Upper lobe of left lung (tissue), 6 donors: ENCODE results near the gene TOM1L2. TPM values are rescaled to one million over a fixed set of nuclear protein-coding genes. Genes with fewer than 3 reads are reported as not detected.

Source experiments
- ATAC-seq, 2 donors: fragments of 200-7000 bp; cut with Tn5 transposase; one replicate each; pipeline ENCODE4 v1.9.1; 2022; ENCODE audit warnings: mild to moderate bottlenecking in 2 of 2, moderate library complexity in 2 of 2; ENCODE audit not compliant: low FRiP score in 2 of 2
- DNase-seq, 2 donors: peaks; one replicate each; pipeline ENCODE4 v3.0.0-alpha.2; 2019 to 2020
- H3K27ac ChIP-seq, 4 donors: fragments of 200-600 bp; sonication (generic); one replicate each; pipeline ENCODE4 v1.5.1; 2016 to 2019
- H3K27me3 ChIP-seq, 4 donors: fragments of 200-600 bp; sonication (generic); one replicate each; pipeline ENCODE4 v1.5.1; 2017 to 2019
- H3K36me3 ChIP-seq, 4 donors: fragments of 200-600 bp; sonication (generic); one replicate each; pipeline ENCODE4 v1.5.1; 2016 to 2019
- H3K4me1 ChIP-seq, 4 donors: fragments of 200-600 bp; sonication (generic); one replicate each; pipeline ENCODE4 v1.5.1; 2018 to 2019
- H3K4me3 ChIP-seq, 4 donors: fragments of 200-600 bp; sonication (generic); one replicate each; pipeline ENCODE4 v1.5.1; 2017 to 2019; ENCODE audit warnings: mild to moderate bottlenecking in 2 of 4, moderate library complexity in 1 of 4
- H3K9me3 ChIP-seq, 4 donors: fragments of 200-600 bp; sonication (generic); one replicate each; pipeline ENCODE4 v1.5.1; 2018 to 2019
- EP300 ChIP-seq, 4 donors: sonication (generic); formaldehyde crosslinking; IDR thresholded peaks; one replicate each; pipeline ENCODE4 v1.5.1; 2017; ENCODE audit warnings: antibody characterized with exemption in 4 of 4, control low read depth in 2 of 4
- POLR2A ChIP-seq, 4 donors: fragments of 450-650 bp; IDR thresholded peaks; one replicate each; pipeline ENCODE4 v1.5.1; 2016 to 2017; ENCODE audit warnings: antibody characterized with exemption in 4 of 4, mild to moderate bottlenecking in 2 of 4
- POLR2AphosphoS5 ChIP-seq, 2 donors: sonication (generic); formaldehyde crosslinking; IDR thresholded peaks; one replicate each; pipeline ENCODE4 v1.5.1; 2017; ENCODE audit warnings: antibody characterized with exemption in 2 of 2
- WGBS, 2 donors: methylation state at CpG; one replicate each; pipeline ENCODE4 v1.1.5; 2017 to 2018; 5-methylcytosine and 5-hydroxymethylcytosine counted together
- total RNA-seq, 6 donors: library from RNA; depleted of rRNA in 4 of 6; stranded (reverse); fragments of >200 nt in 4 of 6; gene quantifications; one replicate each; pipeline versions ENCODE4 v1.1.0 to v1.2.1, GENCODE V29; 2016 to 2021
- TF ChIP-seq, protein P1 (sequence below), 6 experiments: fragments of 450-650 bp in 4 of 6; fragments of 200-600 bp in 2 of 6; sonication (generic) in 2 of 6; IDR thresholded peaks; one replicate each; pipeline ENCODE4 v1.5.1; 2016 to 2019; ENCODE audit warnings: antibody characterized with exemption in 6 of 6
- donor health status: DM: no; HTN: no; CAD: no; lungs with moderate emphysema.
- donor health status: DM: no; HTN: yes; CAD: no; lungs with severe emphysema.

TOM1L2 gene
- total RNA-seq, 6 donors from 2014 or later, result 54.2 to 134 (median 72.9) TPM

DNA sequence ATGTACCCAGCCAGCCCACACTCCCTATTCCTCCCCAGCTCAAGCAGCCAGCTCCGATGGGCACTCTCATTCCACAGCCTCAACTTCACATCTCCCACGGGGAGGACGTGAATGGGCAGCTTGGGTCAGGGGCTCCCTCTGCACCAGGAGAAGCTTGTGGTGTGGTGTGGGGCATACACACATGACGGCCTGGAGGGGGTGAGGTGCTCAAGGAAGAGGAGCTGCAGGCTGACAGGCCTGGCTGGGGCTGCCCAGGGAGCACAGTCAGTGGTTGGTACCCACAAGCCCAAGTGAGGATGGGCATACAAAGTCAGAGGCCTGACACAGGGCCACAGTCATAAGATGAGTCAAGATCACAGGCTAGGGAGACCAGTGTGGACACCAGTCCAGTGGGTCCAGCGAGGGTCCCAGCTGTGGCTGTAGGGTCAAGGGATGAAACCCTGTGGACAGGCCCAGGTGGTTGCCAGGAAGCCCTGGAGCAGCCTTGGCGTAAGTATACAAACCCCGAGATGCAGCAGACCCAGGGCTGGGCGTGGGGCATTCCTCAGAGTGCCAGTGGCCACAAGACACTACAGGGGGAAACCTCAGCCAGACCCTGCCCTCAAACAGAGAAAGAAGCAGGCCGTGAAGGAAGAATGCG is 4.9 kb upstream of the TOM1L2 start:
- H3K27me3 ChIP-seq, result no peaks in the 10 kb centered on the region
- no peak for DNase-seq
- H3K36me3 ChIP-seq, result no peaks in the 10 kb centered on the region
- no peak for ATAC-seq
- WGBS, 2 donors, result 83 to 88% methylated on average over 10 of the region's 10 CpGs
- TF ChIP-seq EP300 (IDR thresholded peaks at IDR 0.05), result no peak
- TF ChIP-seq POLR2AphosphoS5 (IDR thresholded peaks at IDR 0.05), result no peak
- TF ChIP-seq POLR2A (IDR thresholded peaks at IDR 0.05), result no peak
- TF ChIP-seq, protein P1, sequence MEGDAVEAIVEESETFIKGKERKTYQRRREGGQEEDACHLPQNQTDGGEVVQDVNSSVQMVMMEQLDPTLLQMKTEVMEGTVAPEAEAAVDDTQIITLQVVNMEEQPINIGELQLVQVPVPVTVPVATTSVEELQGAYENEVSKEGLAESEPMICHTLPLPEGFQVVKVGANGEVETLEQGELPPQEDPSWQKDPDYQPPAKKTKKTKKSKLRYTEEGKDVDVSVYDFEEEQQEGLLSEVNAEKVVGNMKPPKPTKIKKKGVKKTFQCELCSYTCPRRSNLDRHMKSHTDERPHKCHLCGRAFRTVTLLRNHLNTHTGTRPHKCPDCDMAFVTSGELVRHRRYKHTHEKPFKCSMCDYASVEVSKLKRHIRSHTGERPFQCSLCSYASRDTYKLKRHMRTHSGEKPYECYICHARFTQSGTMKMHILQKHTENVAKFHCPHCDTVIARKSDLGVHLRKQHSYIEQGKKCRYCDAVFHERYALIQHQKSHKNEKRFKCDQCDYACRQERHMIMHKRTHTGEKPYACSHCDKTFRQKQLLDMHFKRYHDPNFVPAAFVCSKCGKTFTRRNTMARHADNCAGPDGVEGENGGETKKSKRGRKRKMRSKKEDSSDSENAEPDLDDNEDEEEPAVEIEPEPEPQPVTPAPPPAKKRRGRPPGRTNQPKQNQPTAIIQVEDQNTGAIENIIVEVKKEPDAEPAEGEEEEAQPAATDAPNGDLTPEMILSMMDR (IDR thresholded peaks at IDR 0.05), result no peak
- no peak overlapping the region for H3K27ac ChIP-seq
- H3K4me3 ChIP-seq, result no peak overlapping the region
- no peaks in the 10 kb centered on the region for H3K9me3 ChIP-seq
- H3K4me1 ChIP-seq, result peaks cover 5 to 10% (median 6%) of the 10 kb centered on the region in 4 donors

DNA sequence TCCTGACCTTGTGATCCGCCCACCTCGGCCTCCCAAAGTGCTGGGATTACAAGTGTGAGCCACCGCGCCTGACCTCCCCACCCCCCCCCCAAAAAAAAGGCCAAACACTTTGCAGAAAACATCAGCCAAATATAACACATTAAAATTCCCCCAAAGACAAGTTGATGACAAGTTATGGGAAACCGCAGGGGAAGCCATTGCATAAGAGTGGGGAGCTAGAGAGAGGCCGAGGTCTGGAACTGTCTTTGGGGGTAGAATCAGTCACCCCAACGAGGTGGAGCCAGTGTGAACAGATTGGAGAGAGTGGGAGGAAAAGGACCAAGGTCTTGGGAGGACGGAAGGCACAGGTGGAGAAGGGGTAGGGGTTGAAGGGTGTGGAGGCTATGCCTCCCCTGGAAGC is 3.2 kb upstream of the TOM1L2 start:
- no peaks in the 10 kb centered on the region for H3K27me3 ChIP-seq
- DNase-seq, result no peak
- 55 to 65% methylated on average over 4 to 8 of the region's 8 CpGs for WGBS, 2 donors
- no peak overlapping the region for H3K27ac ChIP-seq
- H3K4me1 ChIP-seq, result peaks cover 14 to 23% (median 18%) of the 10 kb centered on the region in 4 donors
- H3K36me3 ChIP-seq, result no peaks in the 10 kb centered on the region
- H3K4me3 ChIP-seq, result no peak overlapping the region
- ATAC-seq, result no peak
- no peaks in the 10 kb centered on the region for H3K9me3 ChIP-seq
- TF ChIP-seq, protein P1 (IDR thresholded peaks at IDR 0.05), result no peak
- TF ChIP-seq POLR2AphosphoS5 (IDR thresholded peaks at IDR 0.05), result no peak
- no peak for TF ChIP-seq EP300 (IDR thresholded peaks at IDR 0.05)
- TF ChIP-seq POLR2A (IDR thresholded peaks at IDR 0.05), result no peak

DNA sequence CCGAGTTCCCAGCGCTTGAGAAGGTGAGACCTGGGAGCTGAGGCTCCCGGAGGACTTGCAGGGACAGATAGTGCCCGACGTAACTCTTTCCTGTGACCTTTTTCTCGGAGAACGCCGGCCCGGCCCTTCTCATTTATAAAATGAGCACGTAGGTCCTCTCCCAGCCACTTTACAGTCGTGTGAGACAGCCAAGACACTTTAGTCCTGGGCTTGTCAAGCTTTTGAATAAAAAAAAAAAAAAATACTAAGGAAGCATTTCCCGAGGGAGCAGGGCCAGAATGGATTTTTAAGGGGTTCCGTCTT is 703 bp upstream of the TOM1L2 start:
- peak overlapping the region in 3 of 4 donors; percentile 13 to 71 (median 62) for H3K27ac ChIP-seq
- ATAC-seq, result no peak
- WGBS, 2 donors, result 2 to 4% methylated on average over 13 of the region's 13 CpGs

DNA sequence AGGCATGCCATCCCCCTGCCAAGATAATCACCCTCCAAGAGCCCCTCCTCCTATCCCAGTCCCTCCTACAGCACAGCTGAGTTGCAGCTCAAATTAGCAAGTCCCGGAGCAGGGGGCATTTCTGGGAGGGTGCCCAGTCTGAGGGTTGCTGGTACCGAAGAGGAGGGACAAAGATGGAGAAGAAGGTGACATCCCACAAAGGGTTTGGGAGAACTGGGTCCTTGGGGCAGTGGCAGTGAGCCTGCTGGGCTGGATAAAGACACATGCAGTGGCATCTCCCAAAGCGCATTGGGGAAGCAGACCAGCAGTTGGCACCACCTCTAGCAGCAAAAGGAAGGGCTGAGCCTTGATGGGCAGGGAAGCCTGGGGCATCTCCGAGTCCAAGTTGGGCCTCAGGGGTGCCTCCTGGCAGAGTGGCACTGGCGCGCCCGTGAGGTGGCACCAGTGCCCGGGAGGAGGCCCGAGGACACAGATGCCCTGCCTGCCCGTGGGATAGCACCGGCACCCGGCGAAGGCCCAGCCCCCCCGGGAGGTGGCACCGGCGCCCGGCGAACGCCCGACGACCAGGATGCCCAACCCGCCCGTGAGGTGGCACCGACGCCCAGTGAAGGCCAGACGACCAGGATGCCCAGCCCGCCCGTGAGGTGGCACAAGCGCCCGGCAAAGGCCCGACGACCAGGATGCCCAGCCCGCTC is 622 bp downstream of the TOM1L2 start:
- 2 to 7% methylated on average over 3 to 32 of the region's 33 CpGs for WGBS, 2 donors
- ATAC-seq, result no peak
- H3K4me1 ChIP-seq, result peaks cover 22 to 34% (median 28%) of the 10 kb centered on the region in 4 donors
- peak overlapping the region; percentile 91 to 96 (median 92) for H3K27ac ChIP-seq
- DNase-seq, result peak; percentile 41 to 94
- H3K36me3 ChIP-seq, result no peaks in the 10 kb centered on the region
- no peaks in the 10 kb centered on the region for H3K27me3 ChIP-seq
- H3K4me3 ChIP-seq, result peak overlapping the region; percentile 88 to 97 (median 92)
- H3K9me3 ChIP-seq, result no peaks in the 10 kb centered on the region
- TF ChIP-seq, protein P1 (IDR thresholded peaks at IDR 0.05), result no peak
- TF ChIP-seq POLR2A (IDR thresholded peaks at IDR 0.05) (no peak), EP300 (IDR thresholded peaks at IDR 0.05) (no peak), POLR2AphosphoS5 (IDR thresholded peaks at IDR 0.05) (no peak)

More for the DNA sequence above, 703 bp upstream of the TOM1L2 start:
- peaks cover 22 to 34% (median 27%) of the 10 kb centered on the region in 4 donors for H3K4me1 ChIP-seq
- no peaks in the 10 kb centered on the region for H3K36me3 ChIP-seq
- H3K27me3 ChIP-seq, result no peaks in the 10 kb centered on the region
- no peak for DNase-seq
- no peaks in the 10 kb centered on the region for H3K9me3 ChIP-seq
- peak overlapping the region; percentile 61 to 94 (median 78) for H3K4me3 ChIP-seq
- TF ChIP-seq EP300 (IDR thresholded peaks at IDR 0.05) (no peak), POLR2A (IDR thresholded peaks at IDR 0.05) (peak in 1 of 4 donors; percentile 34)

DNA sequence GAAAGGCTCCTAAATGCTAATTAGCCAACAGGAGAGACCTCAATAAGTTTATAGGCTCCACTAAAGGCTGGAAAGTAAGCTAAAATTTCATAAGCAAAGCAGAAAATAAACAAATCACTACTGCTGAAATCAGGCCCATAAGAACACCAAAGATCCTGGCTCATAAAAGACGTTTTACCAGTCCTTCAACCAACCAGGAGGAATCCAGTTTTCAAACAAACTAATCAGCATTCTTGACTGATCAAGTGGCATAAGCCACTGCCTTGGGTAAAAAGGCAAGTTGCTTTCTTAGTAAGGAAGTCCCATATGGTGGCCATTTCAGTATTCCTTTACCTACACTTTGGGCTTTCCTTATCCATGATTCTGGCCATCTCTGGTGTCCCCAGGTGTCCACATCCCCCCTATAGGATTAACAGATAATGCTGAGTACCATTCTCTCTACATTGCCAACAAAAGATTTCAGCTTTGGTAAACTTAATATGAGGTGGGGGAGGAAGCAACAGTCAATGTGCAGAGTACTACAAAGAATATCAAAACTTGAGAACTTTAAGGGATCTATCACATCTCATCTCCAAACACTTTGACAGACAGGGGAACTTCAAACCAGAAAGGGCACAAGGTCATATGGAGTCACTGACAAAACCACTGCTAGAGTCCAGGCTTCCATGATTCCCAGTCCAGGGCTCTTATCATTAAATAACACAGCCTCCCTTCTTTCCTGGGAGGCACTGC is 1.3 kb downstream of the TOM1L2 start:
- Histone ChIP-seq H3K9me3 (no peaks in the 10 kb centered on the region), H3K4me1 (peaks cover 22 to 34% (median 30%) of the 10 kb centered on the region in 4 donors), H3K4me3 (peak overlapping the region in 3 of 4 donors; percentile 88 to 94 (median 90)), H3K27ac (peak overlapping the region; percentile 91 to 96 (median 92)), H3K27me3 (no peaks in the 10 kb centered on the region), H3K36me3 (no peaks in the 10 kb centered on the region)
- WGBS, 2 donors, result 31 to 39% methylated on average over 1 of the region's 1 CpG
- DNase-seq (no peak), ATAC-seq (no peak)
- TF ChIP-seq POLR2AphosphoS5 (IDR thresholded peaks at IDR 0.05) (no peak), POLR2A (IDR thresholded peaks at IDR 0.05) (no peak), EP300 (IDR thresholded peaks at IDR 0.05) (no peak)
- TF ChIP-seq, protein P1 (IDR thresholded peaks at IDR 0.05), result no peak
